ENCODE results near the gene KANSL1L.

DNA sequence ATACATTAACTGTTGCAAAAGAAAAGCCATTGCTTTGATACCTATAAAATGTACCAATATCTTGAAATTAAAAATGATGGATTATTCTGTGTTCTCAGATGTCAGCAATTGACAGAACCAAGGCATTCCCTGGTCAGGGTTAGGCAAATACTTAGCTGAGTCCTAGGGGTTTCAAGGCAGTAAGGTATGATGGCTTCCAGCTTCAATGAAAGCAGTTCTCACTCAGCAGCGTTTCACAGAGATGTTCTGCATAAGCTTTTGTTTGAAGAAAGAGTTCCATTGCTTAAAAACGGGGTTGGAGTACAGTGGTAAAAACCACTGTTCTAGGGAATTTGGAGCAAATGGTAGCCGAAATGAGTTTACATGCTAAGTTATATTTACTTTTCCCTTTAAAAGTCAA is 17.0 kb upstream of the KANSL1L start:
- TF ChIP-seq CTCF (IDR thresholded peaks at IDR 0.05 in 2 of 3, conservative IDR thresholded peaks at IDR 0.05 in 1 of 3; ENCODE audit: insufficient read depth in 2 of 3, low read depth in 1 of 3, low read length in 3 of 3) (no peak), ILK (tag; IDR thresholded peaks at IDR 0.05; ENCODE audit: borderline replicate concordance, low read depth) (no peak), FOXJ2 (tag; IDR thresholded peaks at IDR 0.05) (no peak), CC2D1A (IDR thresholded peaks at IDR 0.05) (no peak), RCOR1 (IDR thresholded peaks at IDR 0.05; ENCODE audit: borderline replicate concordance in 1 of 2, low read depth in 2 of 2, low read length in 2 of 2) (no peak), POLR2A (conservative IDR thresholded peaks at IDR 0.05) (no peak), SIN3B (IDR thresholded peaks at IDR 0.05; ENCODE audit: low read depth) (no peak), SMAD3 (CRISPR knock-in tag; conservative IDR thresholded peaks at IDR 0.05) (no peak), ZKSCAN1 (IDR thresholded peaks at IDR 0.05; ENCODE audit: low read depth, low read length) (no peak)
- TF ChIP-seq, protein P1, sequence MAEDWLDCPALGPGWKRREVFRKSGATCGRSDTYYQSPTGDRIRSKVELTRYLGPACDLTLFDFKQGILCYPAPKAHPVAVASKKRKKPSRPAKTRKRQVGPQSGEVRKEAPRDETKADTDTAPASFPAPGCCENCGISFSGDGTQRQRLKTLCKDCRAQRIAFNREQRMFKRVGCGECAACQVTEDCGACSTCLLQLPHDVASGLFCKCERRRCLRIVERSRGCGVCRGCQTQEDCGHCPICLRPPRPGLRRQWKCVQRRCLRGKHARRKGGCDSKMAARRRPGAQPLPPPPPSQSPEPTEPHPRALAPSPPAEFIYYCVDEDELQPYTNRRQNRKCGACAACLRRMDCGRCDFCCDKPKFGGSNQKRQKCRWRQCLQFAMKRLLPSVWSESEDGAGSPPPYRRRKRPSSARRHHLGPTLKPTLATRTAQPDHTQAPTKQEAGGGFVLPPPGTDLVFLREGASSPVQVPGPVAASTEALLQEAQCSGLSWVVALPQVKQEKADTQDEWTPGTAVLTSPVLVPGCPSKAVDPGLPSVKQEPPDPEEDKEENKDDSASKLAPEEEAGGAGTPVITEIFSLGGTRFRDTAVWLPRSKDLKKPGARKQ (CRISPR knock-in tag; IDR thresholded peaks at IDR 0.05) = no peak

All from K562 (cell line).